BJ (cell line): ENCODE data around the gene SLC35A1. TPM values are rescaled to one million over a fixed set of nuclear protein-coding genes. Genes with fewer than 3 reads are reported as not detected.

Experiments used
- CTCF ChIA-PET: fragments of 350-600 bp; formaldehyde crosslinking; extraction: SDS; loops from one replicate; lab custom pipeline; 2021; ENCODE audit warnings: antibody characterized with exemption, inconsistent platforms; lab: Yijun Ruan, JAX
- POLR2A ChIA-PET: fragments of 300-600 bp; sonication (Branson Sonifier 250); formaldehyde crosslinking; extraction: SDS; loops from one replicate; lab custom pipeline; 2021; ENCODE audit warnings: antibody characterized with exemption; lab: Charles Lee
- DNase-seq: peaks from one replicate; pipeline ENCODE4 v3.0.0-alpha.2; 2011; ENCODE audit warnings: low read depth
- H3K27me3 ChIP-seq: 2 replicates; pipeline ENCODE4 v1.6.0; 2011; ENCODE audit warnings: low read length; ENCODE audit not compliant: control insufficient read depth, insufficient read depth
- H3K36me3 ChIP-seq: 2 replicates; pipeline ENCODE4 v1.5.1; 2011; ENCODE audit warnings: low read length; ENCODE audit not compliant: control insufficient read depth, insufficient read depth
- H3K4me3 ChIP-seq: 2 replicates; pipeline ENCODE4 v1.5.1; 2011; ENCODE audit warnings: low read depth, mild to moderate bottlenecking, control low read depth, low read length
- CTCF ChIP-seq: IDR thresholded peaks from 2 replicates; pipeline ENCODE4 v1.5.1; 2011; ENCODE audit warnings: low read depth, mild to moderate bottlenecking, control low read depth, inconsistent platforms, low read length, moderate library complexity; ENCODE audit not compliant: insufficient read depth
- polyA plus RNA-seq: library from polyadenylated mRNA; depleted of rRNA; stranded (reverse); fragments of >200 nt; gene quantifications from 2 replicates; pipeline ENCODE4 v1.2.3, GENCODE V29; 2011; rRNA removed
- small RNA-seq: library from RNA; depleted of rRNA; stranded (forward); fragments of <200 nt; gene quantifications from one replicate; pipeline ENCODE3, GENCODE V24; 2012; ENCODE audit warnings: low replicate concordance, low read depth; ENCODE audit not compliant: insufficient read length

The SLC35A1 gene
- polyA plus RNA-seq, 1 experiment: 10.5 TPM

- H3K36me3 ChIP-seq: peaks cover 4% of the 10 kb centered on the region; the same call in 1 of the 2 replicates
- no peak for TF ChIP-seq CTCF
- ChIA-PET POLR2A (no interaction called here), CTCF (no interaction called here)
- no peak for DNase-seq
- no peaks in the 10 kb centered on the region for H3K27me3 ChIP-seq
- no peak overlapping the region for H3K4me3 ChIP-seq
These were observed 88.2 kb downstream of the SLC35A1 start for GRCh38 chr6:87561017-87561416.

Small RNAs within 50 kb of the gene (small RNA-seq; reads per million reads assigned to genes)
- not detected for gene AL049697.2
- not detected for gene RNU6-444P

Other genes starting within 250 kb of the SLC35A1 start
- gene SMIM8, start 150.4 kb upstream of the SLC35A1 start, polyA plus RNA-seq: 1.2 and 3.0 TPM in 2 replicates
- not detected in 2 replicates for gene GJB7, start 143.7 kb upstream of the SLC35A1 start, polyA plus RNA-seq
- 0.20 and 0.78 TPM in 2 replicates for gene C6orf163, start 128.2 kb upstream of the SLC35A1 start, polyA plus RNA-seq
- gene CFAP206, start 65.0 kb upstream of the SLC35A1 start, polyA plus RNA-seq: 0.07 and 0.10 TPM in 2 replicates
- 12.4 and 25.5 TPM in 2 replicates for gene RARS2, start 117.0 kb downstream of the SLC35A1 start, polyA plus RNA-seq
- 17.3 and 35.5 TPM in 2 replicates for gene ORC3, start 117.2 kb downstream of the SLC35A1 start, polyA plus RNA-seq
- 8.1 and 15.1 TPM in 2 replicates for gene AKIRIN2, start 229.3 kb downstream of the SLC35A1 start, polyA plus RNA-seq